GDM1 (cell line): ENCODE measurements around the gene MTG2.

Experiments
- DNase-seq: peaks from one replicate; lab custom pipeline; 2025; lab: John Stamatoyannopoulos, UW

Gene MTG2, protein sequence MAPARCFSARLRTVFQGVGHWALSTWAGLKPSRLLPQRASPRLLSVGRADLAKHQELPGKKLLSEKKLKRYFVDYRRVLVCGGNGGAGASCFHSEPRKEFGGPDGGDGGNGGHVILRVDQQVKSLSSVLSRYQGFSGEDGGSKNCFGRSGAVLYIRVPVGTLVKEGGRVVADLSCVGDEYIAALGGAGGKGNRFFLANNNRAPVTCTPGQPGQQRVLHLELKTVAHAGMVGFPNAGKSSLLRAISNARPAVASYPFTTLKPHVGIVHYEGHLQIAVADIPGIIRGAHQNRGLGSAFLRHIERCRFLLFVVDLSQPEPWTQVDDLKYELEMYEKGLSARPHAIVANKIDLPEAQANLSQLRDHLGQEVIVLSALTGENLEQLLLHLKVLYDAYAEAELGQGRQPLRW

DNA sequence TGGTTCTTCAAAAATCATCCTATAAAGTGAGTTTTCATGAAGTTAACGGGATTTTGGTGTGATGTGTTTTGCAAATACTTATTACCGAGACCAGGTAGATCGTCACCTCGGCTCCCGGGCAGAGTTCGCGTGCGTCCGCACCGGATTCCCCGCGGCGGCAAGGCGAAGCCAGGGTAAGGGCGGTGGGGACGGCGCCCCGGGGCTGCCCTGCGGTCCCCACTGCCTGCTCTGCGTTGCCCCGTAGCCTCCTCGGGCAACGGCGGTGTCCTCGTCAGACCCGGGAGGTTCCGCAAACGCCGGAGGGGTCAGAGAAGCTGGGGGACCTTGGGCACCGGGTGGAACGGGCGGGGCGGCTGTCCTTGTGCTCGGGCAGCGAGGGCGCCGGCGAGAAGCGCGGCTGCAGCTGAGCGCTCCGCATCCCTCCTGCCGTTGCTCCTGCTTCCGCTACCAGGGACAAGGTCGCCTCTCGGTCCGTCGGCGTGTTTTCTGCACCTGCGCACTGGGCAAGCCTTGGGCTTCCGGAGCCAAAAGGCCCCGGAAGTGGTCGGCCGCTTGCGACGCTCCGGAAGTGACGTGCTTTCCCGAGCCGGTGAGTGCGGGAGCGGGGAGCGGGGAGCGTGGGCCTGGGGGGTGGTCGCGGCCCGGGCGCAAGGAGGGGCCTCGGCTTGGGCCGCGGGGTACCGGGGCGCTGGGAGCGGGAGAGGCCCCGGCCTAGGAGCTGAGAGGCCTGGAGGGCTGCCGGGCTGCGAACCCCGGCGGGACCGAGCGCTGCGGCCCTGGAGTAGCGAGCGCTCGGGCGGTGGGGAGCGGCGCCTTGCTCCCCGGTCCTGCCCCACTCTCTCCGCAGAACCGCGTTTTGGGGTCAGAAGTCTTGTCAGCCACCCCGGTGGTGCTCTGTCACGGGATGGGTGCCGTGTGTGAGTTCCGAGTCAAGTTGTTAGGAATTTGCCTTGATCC lies at the start of gene MTG2:
Gene MTG2, plus strand, starts transcription at position 560 of the 957 bp plus-strand sequence. CDS start 10,393 bp downstream, outside the sequence.
- DNase-seq, result peak; percentile 92

DNA sequence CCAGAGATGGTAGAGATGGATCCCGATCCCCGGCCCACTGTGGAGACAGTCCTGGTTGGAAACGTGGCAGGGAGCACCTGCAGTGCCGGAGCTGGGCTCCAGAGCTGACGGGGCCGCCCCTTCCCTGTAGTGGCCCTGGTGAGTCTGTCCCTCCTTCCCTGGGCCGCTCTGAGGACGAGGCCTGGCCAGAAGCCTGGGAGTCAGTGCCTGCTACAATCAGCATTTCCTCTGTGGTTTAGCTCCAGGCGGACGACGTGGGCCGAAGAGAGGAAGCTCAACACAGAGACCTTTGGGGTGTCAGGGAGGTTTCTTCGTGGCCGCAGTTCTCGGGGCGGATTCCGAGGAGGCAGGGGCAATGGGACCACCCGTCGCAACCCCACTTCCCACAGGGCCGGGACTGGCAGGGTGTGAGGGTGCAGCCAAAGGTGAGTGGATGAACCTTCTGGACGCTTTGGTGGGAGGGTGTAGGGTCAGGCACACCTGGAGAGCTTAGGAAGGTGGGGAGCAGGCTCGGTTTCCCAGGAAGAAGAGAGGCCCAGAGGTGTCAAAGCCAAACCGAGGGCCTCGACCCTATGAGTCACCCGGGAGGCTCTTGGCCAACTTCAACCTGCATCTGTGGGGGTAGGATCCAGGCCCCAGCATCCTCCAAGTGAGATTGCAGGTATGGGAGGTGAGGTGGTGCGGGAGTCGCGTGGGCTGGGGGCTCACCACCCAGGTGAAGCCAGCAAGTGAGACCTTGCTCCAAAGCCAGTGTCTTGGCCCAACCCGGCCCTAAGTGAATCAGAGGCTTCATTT lies 49.6 kb upstream of the MTG2 start:
- DNase-seq, result no peak

DNA sequence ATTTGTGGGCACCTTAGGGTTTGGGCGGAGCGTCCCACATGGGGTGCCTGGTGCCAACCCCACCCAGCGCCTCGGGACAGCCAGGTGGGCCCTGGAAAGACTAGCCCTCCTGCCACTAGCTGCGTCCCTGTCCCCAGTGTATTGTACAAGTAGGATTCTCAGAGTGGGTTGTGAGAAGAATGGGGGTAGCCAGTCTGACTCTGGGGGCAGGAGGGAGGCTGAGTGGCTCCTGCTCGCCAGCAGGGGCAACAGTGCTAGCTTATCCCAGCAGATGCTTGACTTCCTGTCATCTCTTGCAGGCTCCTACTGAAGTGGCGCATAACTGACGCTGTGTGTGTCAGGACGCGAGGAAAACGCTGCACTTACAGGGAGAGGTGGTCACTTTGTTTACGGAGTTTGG lies 49.0 kb upstream of the MTG2 start:
- no peak for DNase-seq

DNA sequence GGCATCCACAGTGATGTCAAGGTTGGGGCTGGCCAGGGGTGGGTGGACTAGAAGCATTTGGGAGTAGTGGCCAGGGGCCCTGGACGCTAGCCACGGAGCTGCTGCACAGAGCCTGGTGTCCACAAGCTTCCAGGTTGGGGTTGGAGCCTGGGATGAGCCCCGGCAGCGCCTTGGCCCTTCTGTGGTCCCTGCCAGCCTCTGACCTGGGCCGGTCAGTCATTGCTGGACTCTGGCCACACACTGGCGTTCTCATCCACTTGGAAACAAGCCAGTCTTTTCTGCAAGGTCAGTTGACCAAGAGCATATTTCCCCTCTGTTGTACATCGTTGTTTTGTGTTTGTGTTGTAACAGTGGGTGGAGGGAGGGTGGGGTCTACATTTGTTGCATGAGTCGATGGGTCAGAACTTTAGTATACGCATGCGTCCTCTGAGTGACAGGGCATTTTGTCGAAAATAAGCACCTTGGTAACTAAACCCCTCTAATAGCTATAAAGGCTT lies 48.0 kb upstream of the MTG2 start:
- no peak for DNase-seq

- no peak for DNase-seq
These were observed 47.1 kb upstream of the MTG2 start for GRCh38 chr20:62135573-62136266.

DNA sequence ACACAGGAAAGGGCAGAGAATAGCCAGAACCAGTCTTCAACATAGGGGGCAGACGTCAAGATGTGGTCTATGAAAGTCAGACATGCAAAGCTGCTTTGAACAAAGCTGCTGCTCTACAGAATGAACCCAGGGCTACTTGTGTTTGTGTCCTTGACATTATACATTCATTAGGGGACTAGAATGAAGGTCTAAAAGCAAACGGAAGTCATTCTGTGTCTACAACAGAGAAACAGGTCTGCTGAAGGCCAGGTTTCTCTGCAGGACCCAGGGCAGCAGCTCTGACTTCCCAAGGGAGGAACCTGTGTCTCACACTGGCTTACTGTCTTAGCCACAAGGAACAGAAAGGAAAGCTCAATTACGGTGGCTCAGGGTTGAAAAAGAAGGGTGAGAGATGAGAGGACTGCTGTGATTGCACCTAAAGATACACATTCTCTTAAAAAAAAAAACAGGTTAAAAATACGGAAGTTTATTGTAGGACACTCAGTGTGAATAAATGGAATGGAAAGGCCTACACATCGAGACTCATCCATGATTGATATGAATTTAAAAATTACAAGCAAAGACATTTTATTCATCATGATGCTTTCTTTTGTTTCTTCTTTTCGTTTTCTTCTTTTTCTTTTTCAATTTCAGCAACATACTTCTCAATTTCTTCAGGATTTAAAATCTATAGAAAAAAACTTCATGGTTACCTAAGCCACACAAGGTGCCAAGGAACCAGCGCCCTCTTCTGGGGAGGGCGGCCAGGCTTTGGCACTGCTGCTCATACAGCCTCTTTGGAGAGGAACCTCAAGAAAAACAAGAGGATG lies 46.3 kb upstream of the MTG2 start:
- DNase-seq, result peak; percentile 65

DNA sequence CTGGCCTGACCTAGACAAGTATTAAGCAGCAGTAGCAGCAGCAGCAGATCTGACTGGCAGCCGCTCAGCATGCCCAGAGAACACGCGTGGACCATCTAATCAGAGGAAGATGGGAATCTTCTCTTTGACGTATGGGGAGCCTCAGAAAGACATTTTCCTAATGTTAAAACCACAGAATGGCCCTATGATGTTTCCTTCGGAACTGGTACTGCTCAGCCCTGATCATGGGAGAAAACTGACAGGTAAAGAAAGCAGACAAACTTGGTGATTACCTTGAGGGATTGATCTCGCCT lies 45.8 kb upstream of the MTG2 start:
- DNase-seq, result no peak

- DNase-seq, result no peak
These were observed 45.2 kb upstream of the MTG2 start for GRCh38 chr20:62137478-62138203.

GRCh38 chr20:62138204-62138543 lies 44.7 kb upstream of the MTG2 start:
- no peak for DNase-seq

GRCh38 chr20:62138912-62139311 lies 43.9 kb upstream of the MTG2 start:
- no peak for DNase-seq

- DNase-seq, result no peak
These were observed 43.2 kb upstream of the MTG2 start for GRCh38 chr20:62139636-62140035.

GRCh38 chr20:62141043-62141396 lies 41.8 kb upstream of the MTG2 start:
- no peak for DNase-seq

DNA sequence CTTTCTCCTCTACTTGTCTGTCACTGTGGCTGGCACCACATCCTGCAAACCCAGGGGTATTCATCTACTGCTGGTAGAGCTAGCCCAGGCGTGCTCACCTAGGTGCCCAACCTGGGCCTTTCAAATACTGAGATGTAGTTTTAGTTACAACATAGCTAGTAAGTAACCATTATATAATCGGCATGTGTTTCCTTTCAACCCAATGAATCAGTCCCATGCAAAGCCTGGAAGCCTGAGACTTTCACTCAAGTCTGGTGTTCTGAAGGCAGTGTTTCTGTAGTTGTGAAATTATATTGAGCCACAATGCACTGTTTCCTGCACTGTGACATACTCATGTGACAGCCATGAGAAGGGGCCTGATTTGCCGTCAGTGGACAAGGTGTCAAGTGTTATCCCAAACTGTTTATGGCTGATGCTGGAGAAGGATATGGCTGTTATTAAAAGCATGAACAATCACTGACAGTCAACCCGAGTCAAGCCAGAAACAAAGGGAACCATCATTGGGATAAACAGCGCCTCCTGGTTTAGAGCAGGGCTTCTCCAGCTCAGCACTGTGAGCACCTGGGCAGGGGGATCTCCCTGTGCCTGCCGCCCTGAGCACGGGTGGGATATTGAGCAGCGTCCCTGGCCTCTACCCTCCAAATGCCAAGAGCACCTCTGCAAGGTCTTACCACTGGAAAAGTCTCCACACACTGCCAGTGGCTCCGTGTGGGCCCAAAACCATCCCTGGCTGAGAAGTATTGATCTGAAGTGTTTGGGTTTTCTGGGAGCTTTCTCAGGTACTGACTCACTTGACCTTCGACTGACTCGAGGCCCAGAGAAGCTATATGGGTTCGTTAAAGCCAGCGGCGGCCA lies 41.2 kb upstream of the MTG2 start:
- no peak for DNase-seq

DNA sequence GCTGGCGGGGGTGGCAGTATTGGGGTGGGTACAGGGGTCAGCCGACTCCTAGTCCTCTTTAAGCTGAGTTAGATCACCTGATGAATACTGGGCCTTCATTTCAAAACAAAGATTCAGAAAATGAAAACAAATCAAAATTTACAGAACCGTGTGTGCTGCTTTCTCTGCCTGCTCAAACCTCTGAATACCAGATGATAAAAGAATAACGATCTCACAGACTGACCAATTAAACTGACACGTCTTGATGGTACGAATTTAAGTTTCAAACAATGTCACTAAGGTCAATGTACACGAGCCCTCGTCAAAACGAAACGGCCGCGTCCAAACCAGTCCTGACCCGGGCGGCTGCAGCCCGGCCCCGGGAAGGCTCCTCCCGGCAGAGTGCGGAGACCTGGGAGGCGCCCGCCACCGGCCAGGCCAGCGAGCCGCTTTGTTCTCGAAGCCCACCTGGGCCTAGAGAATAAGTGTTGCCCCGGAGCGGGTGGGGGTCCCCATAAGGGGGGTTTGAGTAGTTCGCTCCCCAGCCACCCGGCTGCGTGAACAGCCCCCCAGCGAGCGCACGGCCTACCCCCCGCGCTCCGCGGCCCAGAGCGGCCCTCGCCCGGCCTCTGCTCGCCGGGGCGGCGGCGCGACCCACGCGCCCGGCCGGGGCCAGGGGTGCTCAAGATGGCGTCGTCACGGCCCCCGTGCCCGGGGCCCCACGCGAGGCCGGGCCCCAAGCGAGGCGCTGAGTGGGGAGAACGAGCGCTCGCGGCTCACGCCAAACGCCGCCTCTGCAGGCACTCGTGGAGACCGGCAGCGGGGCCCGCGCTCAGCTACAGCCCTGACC lies 40.4 kb upstream of the MTG2 start:
- no peak for DNase-seq

- peak; percentile 91 for DNase-seq
These were observed 39.5 kb upstream of the MTG2 start, which contains the start of the genes PSMA7 and SS18L1 for GRCh38 chr20:62143081-62143956. Gene PSMA7, minus strand, starts transcription at chr20:62143394. Its CDS starts 91 bp downstream, at chr20:62143303. Gene SS18L1, plus strand, starts transcription at chr20:62143769. Its CDS starts 52 bp downstream, at chr20:62143821.

DNA sequence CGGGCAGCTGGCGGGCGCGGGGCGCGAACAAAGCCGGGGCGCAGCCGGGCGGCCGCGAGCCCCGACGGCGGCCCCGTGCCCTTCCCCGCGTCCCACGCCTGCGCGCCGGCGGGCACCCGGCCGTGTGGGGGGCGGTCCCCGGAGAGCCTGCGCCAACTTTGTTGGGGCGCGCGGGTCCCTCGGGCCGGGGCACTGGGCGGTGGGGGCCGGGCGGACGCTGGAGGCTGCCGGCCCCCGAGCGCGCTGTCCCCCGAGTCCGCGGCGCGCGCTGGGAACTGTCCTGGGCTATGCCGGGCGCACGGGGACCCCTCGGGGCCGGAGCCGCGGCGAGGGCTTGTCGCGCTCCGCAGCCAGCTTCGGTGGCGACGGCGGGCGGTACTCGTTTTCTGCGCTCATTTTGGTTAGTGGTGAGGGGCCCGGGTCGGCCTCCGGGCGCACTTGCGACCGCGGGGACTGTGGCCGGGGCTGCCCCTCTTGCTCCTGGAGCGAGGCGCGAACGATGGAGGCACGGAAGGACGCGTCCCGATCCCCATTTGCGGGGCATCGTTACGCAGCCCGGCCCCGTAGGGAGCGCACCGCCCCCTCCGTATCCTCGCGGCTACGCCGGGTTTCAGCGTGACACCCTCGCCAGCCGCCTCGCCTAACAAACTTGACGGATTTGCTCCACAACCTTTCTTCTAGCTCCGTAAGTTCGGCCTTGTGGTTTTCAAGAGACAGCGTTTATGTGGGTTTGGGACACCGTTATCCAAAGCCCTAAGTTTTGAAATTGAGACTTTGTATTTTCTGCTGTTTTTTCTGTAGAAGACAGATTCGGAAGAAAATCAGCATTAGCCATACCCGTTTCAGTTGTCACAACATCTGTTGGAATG lies 38.6 kb upstream of the MTG2 start:
- DNase-seq, result peak; percentile 34
